Astrocyte (in vitro differentiated cells and primary cell): ENCODE results near the gene FOLR1.

Experiments used
- EZH2 ChIP-seq: IDR thresholded peaks from 2 replicates; pipeline ENCODE4 v1.6.1; 2012; ENCODE audit warnings: mild to moderate bottlenecking, low read length, inconsistent platforms; ENCODE audit not compliant: insufficient read depth
- TF ChIP-seq, protein P1 (sequence below): IDR thresholded peaks from 2 replicates; pipeline ENCODE4 v1.5.1; 2011; ENCODE audit warnings: low read depth, mild to moderate bottlenecking, inconsistent platforms, low read length, moderate library complexity; ENCODE audit not compliant: insufficient read depth

DNA sequence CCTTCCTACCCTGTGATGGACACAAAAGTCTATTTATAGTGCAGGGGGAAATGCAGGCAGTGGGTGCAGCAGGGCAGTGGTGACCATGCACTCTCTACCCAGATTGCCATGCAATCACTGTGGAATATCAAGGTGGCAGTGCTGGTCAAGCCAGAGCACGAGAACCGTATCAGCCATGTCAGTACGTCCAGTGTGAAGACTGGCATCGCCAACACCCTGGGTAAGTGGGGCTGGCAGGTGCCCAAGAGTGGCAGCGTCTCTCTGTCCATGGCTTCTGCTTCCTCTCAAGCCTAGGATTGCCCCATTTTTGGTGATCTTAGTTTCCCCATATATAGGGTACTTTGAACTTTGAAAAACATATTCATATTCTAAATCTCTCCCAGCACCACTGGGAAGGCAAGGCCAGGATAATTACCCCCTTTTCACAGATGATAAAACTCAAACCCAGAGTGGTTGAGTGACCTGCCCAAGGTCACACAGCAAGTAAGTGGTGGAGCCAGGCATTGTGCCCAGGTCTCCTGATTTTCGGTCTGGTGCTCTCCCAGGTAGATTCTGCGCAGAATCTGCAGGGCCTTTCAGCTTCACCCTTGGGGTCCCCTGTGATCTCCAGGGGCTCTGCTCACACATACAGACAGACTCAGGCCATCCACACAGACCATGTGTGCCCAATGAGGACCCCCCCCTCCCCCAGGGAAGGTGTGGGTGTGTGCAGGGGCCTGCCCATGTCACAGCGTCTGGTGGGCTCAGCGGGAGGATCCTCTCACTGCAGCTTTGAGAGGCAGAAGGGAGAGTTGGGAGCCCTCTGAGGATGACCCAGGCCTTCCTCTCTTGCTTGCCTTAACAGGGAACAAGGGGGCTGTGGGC, 39.7 kb downstream of the FOLR1 start:
- TF ChIP-seq EZH2 = no peak
- TF ChIP-seq, protein P1, sequence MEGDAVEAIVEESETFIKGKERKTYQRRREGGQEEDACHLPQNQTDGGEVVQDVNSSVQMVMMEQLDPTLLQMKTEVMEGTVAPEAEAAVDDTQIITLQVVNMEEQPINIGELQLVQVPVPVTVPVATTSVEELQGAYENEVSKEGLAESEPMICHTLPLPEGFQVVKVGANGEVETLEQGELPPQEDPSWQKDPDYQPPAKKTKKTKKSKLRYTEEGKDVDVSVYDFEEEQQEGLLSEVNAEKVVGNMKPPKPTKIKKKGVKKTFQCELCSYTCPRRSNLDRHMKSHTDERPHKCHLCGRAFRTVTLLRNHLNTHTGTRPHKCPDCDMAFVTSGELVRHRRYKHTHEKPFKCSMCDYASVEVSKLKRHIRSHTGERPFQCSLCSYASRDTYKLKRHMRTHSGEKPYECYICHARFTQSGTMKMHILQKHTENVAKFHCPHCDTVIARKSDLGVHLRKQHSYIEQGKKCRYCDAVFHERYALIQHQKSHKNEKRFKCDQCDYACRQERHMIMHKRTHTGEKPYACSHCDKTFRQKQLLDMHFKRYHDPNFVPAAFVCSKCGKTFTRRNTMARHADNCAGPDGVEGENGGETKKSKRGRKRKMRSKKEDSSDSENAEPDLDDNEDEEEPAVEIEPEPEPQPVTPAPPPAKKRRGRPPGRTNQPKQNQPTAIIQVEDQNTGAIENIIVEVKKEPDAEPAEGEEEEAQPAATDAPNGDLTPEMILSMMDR = no peak
